Hepatocyte (in vitro differentiated cells): ENCODE data around the gene CEMIP2. TPM values are rescaled to one million over a fixed set of nuclear protein-coding genes. Genes with fewer than 3 reads are reported as not detected.

Source experiments
- DNase-seq: peaks from one replicate; pipeline ENCODE4 v3.0.0-alpha.2; 2016; ENCODE audit warnings: low spot score
- H2AFZ ChIP-seq: fragments of 200-600 bp; sonication (generic); 2 replicates; pipeline ENCODE4 v1.6.0; 2016; ENCODE audit warnings: antibody characterized with exemption, mild to moderate bottlenecking
- H3K27ac ChIP-seq: fragments of 200-600 bp; sonication (generic); 2 replicates; pipeline ENCODE4 v1.5.1; 2016; ENCODE audit warnings: mild to moderate bottlenecking
- H3K27me3 ChIP-seq: fragments of 200-600 bp; sonication (generic); 2 replicates; pipeline ENCODE4 v1.6.1; 2016
- H3K36me3 ChIP-seq: fragments of 200-600 bp; sonication (generic); replicated peaks from 2 replicates; pipeline ENCODE4 v1.5.1; 2016; ENCODE audit warnings: low read depth; ENCODE audit not compliant: insufficient read depth
- H3K4me1 ChIP-seq: fragments of 200-600 bp; sonication (generic); 2 replicates; pipeline ENCODE4 v1.5.1; 2016; ENCODE audit warnings: mild to moderate bottlenecking, moderate library complexity; ENCODE audit not compliant: insufficient read depth
- H3K4me2 ChIP-seq: fragments of 200-600 bp; sonication (generic); 2 replicates; pipeline ENCODE4 v1.6.0; 2016
- H3K4me3 ChIP-seq: fragments of 200-600 bp; sonication (generic); 2 replicates; pipeline ENCODE4 v1.5.1; 2016; ENCODE audit warnings: mild to moderate bottlenecking
- H3K79me2 ChIP-seq: fragments of 200-600 bp; sonication (generic); 2 replicates; pipeline ENCODE4 v1.6.0; 2017; ENCODE audit warnings: mild to moderate bottlenecking
- H3K9me2 ChIP-seq: fragments of 200-600 bp; sonication (generic); replicated peaks from 2 replicates; pipeline ENCODE4 v1.6.0; 2017; ENCODE audit warnings: mild to moderate bottlenecking; ENCODE audit not compliant: insufficient read depth
- H3K9me3 ChIP-seq: fragments of 200-600 bp; sonication (generic); 2 replicates; pipeline ENCODE4 v1.5.1; 2016; ENCODE audit warnings: low read depth, mild to moderate bottlenecking
- H4K20me1 ChIP-seq: fragments of 200-600 bp; sonication (generic); 2 replicates; pipeline ENCODE4 v1.6.0; 2016; ENCODE audit warnings: mild to moderate bottlenecking; ENCODE audit not compliant: insufficient read depth, poor library complexity, severe bottlenecking
- EZH2 ChIP-seq: fragments of 200-600 bp; sonication (generic); IDR thresholded peaks from 2 replicates; pipeline ENCODE4 v1.6.1; 2016; ENCODE audit warnings: antibody characterized with exemption, mild to moderate bottlenecking, borderline replicate concordance
- EZH2phosphoT487 ChIP-seq: fragments of 200-600 bp; sonication (generic); IDR thresholded peaks from one replicate; pipeline ENCODE4 v1.6.1; 2018; ENCODE audit warnings: antibody characterized with exemption, mild to moderate bottlenecking, low read depth, moderate library complexity; ENCODE audit not compliant: unreplicated experiment, severe bottlenecking
- WGBS: methylation state at CpG from one replicate; pipeline ENCODE4 v1.1.6; 2016; ENCODE audit warnings: low lambda C conversion rate; ENCODE audit errors: missing lambda C conversion rate; 5-methylcytosine and 5-hydroxymethylcytosine counted together
- polyA plus RNA-seq: library from polyadenylated mRNA; unstranded; fragments of >200 nt; fragmentation: Nextera tagmentation; extraction: Ambion mirVana; gene quantifications from 2 replicates; pipeline ENCODE4 v1.2.1, GENCODE V29; 2016
- total RNA-seq: library from RNA; depleted of rRNA; stranded (reverse); fragments of >200 nt; gene quantifications from 2 replicates; pipeline ENCODE4 v1.2.3, GENCODE V29; 2014
- TF ChIP-seq, protein P1 (sequence below): fragments of 200-600 bp; sonication (generic); IDR thresholded peaks from 2 replicates; pipeline ENCODE4 v1.5.1; 2016; ENCODE audit warnings: antibody characterized with exemption, mild to moderate bottlenecking; ENCODE audit not compliant: poor library complexity

Gene CEMIP2
- total and polyA plus RNA-seq, 2 experiments from 2014 or later, result 45.2 to 94.2 TPM

DNA sequence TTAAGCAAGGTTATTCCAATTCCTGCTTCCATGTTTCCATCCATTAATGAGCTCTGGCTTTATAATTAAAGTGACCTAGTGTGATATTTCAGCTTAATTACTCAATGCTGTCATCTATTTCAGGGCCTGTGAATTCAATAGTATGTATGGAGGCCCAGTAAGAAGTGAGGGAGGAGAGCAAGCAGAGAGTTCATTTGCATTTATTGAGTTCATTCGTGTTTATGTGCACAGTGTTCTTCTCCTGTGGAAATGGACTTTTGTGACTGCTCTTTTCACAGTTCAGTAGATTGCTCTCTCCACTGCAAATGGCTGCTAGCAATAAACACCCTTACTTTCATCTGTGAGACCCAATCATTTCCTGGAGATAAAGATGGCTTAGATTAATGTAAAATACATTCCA, 130.9 kb downstream of the CEMIP2 start:
- no peaks in the 10 kb centered on the region for H3K79me2 ChIP-seq
- no peak for DNase-seq
- no peak overlapping the region for H3K4me2 ChIP-seq
- no peaks in the 10 kb centered on the region for H3K27me3 ChIP-seq
- H3K9me3 ChIP-seq, result no peaks in the 10 kb centered on the region
- no peaks in the 10 kb centered on the region for H3K36me3 ChIP-seq
- 48% methylated on average over 1 of the region's 1 CpG for WGBS
- no peaks in the 10 kb centered on the region for H4K20me1 ChIP-seq
- TF ChIP-seq EZH2phosphoT487 (no peak), EZH2 (no peak)
- TF ChIP-seq, protein P1, sequence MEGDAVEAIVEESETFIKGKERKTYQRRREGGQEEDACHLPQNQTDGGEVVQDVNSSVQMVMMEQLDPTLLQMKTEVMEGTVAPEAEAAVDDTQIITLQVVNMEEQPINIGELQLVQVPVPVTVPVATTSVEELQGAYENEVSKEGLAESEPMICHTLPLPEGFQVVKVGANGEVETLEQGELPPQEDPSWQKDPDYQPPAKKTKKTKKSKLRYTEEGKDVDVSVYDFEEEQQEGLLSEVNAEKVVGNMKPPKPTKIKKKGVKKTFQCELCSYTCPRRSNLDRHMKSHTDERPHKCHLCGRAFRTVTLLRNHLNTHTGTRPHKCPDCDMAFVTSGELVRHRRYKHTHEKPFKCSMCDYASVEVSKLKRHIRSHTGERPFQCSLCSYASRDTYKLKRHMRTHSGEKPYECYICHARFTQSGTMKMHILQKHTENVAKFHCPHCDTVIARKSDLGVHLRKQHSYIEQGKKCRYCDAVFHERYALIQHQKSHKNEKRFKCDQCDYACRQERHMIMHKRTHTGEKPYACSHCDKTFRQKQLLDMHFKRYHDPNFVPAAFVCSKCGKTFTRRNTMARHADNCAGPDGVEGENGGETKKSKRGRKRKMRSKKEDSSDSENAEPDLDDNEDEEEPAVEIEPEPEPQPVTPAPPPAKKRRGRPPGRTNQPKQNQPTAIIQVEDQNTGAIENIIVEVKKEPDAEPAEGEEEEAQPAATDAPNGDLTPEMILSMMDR, result no peak
- no peak overlapping the region for H2AFZ ChIP-seq
- H3K4me3 ChIP-seq, result no peak overlapping the region
- no peak overlapping the region for H3K27ac ChIP-seq
- H3K9me2 ChIP-seq, result no peaks in the 10 kb centered on the region
- peaks cover 4% of the 10 kb centered on the region for H3K4me1 ChIP-seq

DNA sequence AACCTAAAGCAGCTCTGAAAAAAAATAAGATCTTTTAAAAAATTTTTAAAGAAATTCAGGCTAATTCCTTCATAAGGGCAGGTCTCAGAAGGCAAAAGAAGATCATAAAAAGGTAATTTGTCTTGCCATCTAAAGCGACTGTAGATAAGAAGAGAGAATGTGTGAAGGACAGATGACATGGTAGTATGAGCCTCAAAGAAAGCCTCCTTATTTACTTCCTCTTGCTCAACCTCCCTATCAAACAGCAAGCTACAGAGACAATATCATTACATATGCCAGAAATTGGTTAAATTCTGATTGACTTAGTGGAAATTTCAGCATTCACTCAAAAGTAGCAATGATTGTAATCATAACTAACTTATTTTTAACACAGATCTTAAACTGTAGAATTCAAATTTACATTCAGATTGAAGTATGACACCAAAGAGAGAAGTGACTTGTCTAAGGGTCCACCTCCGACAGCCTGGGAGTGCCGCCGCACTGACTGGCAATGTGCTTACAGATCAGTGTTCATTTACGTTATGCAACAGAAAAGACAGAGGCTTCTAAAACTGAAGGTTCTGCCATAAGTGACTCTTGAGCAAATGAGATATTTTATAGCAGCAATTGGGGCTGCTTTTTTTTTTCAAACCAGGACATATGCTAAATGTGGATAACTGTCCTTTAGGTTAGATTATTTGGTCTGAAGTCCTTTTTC, 132.0 kb downstream of the CEMIP2 start:
- Histone ChIP-seq H3K27ac (no peak overlapping the region), H3K79me2 (no peaks in the 10 kb centered on the region), H3K9me2 (no peaks in the 10 kb centered on the region), H2AFZ (no peak overlapping the region), H3K4me1 (peaks cover 4% of the 10 kb centered on the region), H3K36me3 (no peaks in the 10 kb centered on the region), H4K20me1 (no peaks in the 10 kb centered on the region), H3K4me3 (no peak overlapping the region), H3K4me2 (no peak overlapping the region), H3K27me3 (no peaks in the 10 kb centered on the region), H3K9me3 (no peaks in the 10 kb centered on the region)
- 76% methylated on average over 5 of the region's 5 CpGs for WGBS
- TF ChIP-seq EZH2 (no peak), EZH2phosphoT487 (no peak)
- TF ChIP-seq, protein P1, result no peak
- DNase-seq, result no peak

DNA sequence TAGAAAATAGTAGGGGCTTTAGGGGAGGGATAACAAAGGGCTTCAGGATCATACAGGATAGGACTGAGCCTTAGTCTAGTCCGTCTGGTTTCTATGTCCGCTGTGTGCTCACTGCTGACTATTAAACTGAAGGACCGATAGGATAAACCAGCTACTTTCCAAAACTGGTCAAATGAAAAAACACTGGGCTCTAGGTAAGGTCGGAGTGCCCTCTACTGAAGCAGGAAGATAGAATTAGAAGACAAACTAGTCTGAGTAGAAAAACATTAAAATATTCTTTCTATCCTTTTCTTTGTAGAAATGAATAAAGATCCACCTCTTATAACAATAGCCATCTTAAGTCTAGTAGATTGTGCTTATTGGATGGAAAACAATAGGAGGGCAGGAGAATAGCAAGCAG, 133.6 kb downstream of the CEMIP2 start:
- Histone ChIP-seq H3K36me3 (no peaks in the 10 kb centered on the region), H3K27ac (no peak overlapping the region), H3K79me2 (no peaks in the 10 kb centered on the region), H3K4me3 (no peak overlapping the region), H4K20me1 (no peaks in the 10 kb centered on the region), H3K9me3 (no peaks in the 10 kb centered on the region), H3K4me2 (no peak overlapping the region), H3K27me3 (no peaks in the 10 kb centered on the region), H3K4me1 (peaks cover 4% of the 10 kb centered on the region), H3K9me2 (no peaks in the 10 kb centered on the region), H2AFZ (no peak overlapping the region)
- TF ChIP-seq EZH2, result no peak
- TF ChIP-seq, protein P1, result peak; percentile 4
- 89% methylated on average over 4 of the region's 4 CpGs for WGBS
- no peak for DNase-seq

Other genes starting within 250 kb of the CEMIP2 start
- gene ABHD17B, start 142.7 kb upstream of the CEMIP2 start, total RNA-seq, result 40.0 and 42.0 TPM in 2 replicates
- 22.9 and 26.9 TPM in 2 replicates for gene ABHD17B, start 142.7 kb upstream of the CEMIP2 start, polyA plus RNA-seq
- gene C9orf85, start 143.1 kb upstream of the CEMIP2 start, total RNA-seq, result 16.8 and 20.3 TPM in 2 replicates
- gene C9orf85, start 143.1 kb upstream of the CEMIP2 start, polyA plus RNA-seq, result 10.4 and 12.2 TPM in 2 replicates